SH-SY5Y (cell line): ENCODE measurements around the gene GMPR2.

Experiments used
- GATA2 ChIP-seq: IDR thresholded peaks from 2 replicates; pipeline ENCODE4 v1.6.1; 2011; ENCODE audit warnings: mild to moderate bottlenecking, low read depth, low read length
- GATA3 ChIP-seq: IDR thresholded peaks from 2 replicates; pipeline ENCODE4 v1.6.1; 2011; ENCODE audit warnings: low read depth, mild to moderate bottlenecking, low read length, moderate library complexity

DNA sequence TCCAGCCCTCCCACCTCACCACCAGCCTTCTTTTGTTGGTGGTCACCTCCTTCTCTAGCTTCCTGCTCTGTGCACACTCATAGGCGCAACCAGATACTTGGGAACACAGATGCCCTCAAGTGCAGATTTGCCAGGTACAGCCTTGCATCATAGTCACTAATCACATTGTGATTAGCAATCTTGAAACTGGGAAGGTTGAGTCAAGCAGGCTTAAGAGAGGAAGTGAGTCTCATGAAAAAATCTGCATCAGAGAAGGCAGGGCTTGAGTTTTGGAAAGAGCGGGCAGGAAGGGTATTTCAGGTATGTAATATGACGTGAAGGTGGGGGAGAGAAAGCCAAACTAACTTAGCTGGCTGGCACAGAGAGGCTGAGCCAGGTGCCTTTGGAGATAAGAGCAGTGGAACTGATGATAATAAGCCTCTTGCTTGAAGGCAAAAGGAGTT lies 41.4 kb downstream of the GMPR2 start:
- TF ChIP-seq GATA3 (no peak), GATA2 (no peak)
